ENCODE data around the gene NAT10.

DNA sequence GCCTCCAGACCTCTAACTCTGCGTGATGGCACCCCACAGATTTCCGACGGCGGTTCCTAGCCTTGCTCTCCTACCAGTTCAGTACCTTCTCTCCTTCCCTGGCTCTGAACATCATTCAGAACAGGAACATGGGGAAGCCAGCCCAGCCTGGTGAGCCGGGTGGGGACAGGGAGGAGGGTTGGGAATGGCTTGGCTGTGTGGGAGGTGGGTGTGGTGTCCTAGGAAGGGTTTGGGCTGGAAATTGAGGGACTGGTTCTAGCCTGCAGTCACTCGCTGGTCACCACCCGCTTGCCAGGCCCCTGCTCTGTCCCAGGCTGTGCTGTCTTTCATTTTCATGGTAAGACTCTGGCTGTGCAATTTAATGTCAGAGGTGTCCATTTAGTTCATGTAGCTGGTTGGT lies 33.9 kb downstream of the NAT10 start:
- TF ChIP-seq, protein P1, sequence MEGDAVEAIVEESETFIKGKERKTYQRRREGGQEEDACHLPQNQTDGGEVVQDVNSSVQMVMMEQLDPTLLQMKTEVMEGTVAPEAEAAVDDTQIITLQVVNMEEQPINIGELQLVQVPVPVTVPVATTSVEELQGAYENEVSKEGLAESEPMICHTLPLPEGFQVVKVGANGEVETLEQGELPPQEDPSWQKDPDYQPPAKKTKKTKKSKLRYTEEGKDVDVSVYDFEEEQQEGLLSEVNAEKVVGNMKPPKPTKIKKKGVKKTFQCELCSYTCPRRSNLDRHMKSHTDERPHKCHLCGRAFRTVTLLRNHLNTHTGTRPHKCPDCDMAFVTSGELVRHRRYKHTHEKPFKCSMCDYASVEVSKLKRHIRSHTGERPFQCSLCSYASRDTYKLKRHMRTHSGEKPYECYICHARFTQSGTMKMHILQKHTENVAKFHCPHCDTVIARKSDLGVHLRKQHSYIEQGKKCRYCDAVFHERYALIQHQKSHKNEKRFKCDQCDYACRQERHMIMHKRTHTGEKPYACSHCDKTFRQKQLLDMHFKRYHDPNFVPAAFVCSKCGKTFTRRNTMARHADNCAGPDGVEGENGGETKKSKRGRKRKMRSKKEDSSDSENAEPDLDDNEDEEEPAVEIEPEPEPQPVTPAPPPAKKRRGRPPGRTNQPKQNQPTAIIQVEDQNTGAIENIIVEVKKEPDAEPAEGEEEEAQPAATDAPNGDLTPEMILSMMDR (IDR thresholded peaks at IDR 0.05) = no peak
- TF ChIP-seq EP300 (IDR thresholded peaks at IDR 0.05) = no peak
